ENCODE data around the gene LAMA2. TPM values are rescaled to one million over a fixed set of nuclear protein-coding genes. Genes with fewer than 3 reads are reported as not detected.

LAMA2 gene
- total and polyA plus RNA-seq, 2 of the 8 experiments (the other 6 are each of a cell fraction or from before 2014, with no cell fraction given): 1.3 to 3.8 TPM

DNA sequence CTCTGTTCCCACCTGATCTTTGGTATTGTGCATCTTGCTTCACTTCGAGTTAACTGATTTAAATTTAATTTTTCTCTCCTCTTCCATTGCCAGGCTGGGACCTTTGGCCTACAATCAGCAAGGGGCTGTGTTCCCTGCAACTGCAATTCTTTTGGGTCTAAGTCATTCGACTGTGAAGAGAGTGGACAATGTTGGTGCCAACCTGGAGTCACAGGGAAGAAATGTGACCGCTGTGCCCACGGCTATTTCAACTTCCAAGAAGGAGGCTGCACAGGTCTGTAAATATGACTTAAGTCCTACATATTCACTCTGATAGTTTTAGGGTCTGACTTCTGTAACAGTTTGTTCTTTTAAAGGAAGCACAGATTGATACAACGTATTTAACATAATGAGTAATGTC is 414.7 kb downstream of the LAMA2 start (continued):
- TF ChIP-seq, protein P1, sequence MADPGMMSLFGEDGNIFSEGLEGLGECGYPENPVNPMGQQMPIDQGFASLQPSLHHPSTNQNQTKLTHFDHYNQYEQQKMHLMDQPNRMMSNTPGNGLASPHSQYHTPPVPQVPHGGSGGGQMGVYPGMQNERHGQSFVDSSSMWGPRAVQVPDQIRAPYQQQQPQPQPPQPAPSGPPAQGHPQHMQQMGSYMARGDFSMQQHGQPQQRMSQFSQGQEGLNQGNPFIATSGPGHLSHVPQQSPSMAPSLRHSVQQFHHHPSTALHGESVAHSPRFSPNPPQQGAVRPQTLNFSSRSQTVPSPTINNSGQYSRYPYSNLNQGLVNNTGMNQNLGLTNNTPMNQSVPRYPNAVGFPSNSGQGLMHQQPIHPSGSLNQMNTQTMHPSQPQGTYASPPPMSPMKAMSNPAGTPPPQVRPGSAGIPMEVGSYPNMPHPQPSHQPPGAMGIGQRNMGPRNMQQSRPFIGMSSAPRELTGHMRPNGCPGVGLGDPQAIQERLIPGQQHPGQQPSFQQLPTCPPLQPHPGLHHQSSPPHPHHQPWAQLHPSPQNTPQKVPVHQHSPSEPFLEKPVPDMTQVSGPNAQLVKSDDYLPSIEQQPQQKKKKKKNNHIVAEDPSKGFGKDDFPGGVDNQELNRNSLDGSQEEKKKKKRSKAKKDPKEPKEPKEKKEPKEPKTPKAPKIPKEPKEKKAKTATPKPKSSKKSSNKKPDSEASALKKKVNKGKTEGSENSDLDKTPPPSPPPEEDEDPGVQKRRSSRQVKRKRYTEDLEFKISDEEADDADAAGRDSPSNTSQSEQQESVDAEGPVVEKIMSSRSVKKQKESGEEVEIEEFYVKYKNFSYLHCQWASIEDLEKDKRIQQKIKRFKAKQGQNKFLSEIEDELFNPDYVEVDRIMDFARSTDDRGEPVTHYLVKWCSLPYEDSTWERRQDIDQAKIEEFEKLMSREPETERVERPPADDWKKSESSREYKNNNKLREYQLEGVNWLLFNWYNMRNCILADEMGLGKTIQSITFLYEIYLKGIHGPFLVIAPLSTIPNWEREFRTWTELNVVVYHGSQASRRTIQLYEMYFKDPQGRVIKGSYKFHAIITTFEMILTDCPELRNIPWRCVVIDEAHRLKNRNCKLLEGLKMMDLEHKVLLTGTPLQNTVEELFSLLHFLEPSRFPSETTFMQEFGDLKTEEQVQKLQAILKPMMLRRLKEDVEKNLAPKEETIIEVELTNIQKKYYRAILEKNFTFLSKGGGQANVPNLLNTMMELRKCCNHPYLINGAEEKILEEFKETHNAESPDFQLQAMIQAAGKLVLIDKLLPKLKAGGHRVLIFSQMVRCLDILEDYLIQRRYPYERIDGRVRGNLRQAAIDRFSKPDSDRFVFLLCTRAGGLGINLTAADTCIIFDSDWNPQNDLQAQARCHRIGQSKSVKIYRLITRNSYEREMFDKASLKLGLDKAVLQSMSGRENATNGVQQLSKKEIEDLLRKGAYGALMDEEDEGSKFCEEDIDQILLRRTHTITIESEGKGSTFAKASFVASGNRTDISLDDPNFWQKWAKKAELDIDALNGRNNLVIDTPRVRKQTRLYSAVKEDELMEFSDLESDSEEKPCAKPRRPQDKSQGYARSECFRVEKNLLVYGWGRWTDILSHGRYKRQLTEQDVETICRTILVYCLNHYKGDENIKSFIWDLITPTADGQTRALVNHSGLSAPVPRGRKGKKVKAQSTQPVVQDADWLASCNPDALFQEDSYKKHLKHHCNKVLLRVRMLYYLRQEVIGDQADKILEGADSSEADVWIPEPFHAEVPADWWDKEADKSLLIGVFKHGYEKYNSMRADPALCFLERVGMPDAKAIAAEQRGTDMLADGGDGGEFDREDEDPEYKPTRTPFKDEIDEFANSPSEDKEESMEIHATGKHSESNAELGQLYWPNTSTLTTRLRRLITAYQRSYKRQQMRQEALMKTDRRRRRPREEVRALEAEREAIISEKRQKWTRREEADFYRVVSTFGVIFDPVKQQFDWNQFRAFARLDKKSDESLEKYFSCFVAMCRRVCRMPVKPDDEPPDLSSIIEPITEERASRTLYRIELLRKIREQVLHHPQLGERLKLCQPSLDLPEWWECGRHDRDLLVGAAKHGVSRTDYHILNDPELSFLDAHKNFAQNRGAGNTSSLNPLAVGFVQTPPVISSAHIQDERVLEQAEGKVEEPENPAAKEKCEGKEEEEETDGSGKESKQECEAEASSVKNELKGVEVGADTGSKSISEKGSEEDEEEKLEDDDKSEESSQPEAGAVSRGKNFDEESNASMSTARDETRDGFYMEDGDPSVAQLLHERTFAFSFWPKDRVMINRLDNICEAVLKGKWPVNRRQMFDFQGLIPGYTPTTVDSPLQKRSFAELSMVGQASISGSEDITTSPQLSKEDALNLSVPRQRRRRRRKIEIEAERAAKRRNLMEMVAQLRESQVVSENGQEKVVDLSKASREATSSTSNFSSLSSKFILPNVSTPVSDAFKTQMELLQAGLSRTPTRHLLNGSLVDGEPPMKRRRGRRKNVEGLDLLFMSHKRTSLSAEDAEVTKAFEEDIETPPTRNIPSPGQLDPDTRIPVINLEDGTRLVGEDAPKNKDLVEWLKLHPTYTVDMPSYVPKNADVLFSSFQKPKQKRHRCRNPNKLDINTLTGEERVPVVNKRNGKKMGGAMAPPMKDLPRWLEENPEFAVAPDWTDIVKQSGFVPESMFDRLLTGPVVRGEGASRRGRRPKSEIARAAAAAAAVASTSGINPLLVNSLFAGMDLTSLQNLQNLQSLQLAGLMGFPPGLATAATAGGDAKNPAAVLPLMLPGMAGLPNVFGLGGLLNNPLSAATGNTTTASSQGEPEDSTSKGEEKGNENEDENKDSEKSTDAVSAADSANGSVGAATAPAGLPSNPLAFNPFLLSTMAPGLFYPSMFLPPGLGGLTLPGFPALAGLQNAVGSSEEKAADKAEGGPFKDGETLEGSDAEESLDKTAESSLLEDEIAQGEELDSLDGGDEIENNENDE (IDR thresholded peaks at IDR 0.05; ENCODE audit: insufficient replicate concordance, low read length): no peak
- no peak for TF ChIP-seq CBX8 (IDR thresholded peaks at IDR 0.05; ENCODE audit: borderline replicate concordance, low read depth, low read length)
- TF ChIP-seq CEBPB (IDR thresholded peaks at IDR 0.05; ENCODE audit: low read depth, low read length): no peak
- TF ChIP-seq RXRA (IDR thresholded peaks at IDR 0.05; ENCODE audit: insufficient read depth, low read depth, low read length): no peak
